GM21576 (cell line): ENCODE data around the gene BBIP1.

Experiments
- ATAC-seq: cut with Tn5 transposase; IDR thresholded peaks from one replicate; pipeline ENCODE4 v1.9.1; 2021; ENCODE audit warnings: mild to moderate bottlenecking, moderate library complexity; ENCODE audit not compliant: unreplicated experiment

BBIP1 gene

GRCh38 chr10:110885932-110886674 lies 32.9 kb downstream of the BBIP1 start:
- ATAC-seq = no peak

DNA sequence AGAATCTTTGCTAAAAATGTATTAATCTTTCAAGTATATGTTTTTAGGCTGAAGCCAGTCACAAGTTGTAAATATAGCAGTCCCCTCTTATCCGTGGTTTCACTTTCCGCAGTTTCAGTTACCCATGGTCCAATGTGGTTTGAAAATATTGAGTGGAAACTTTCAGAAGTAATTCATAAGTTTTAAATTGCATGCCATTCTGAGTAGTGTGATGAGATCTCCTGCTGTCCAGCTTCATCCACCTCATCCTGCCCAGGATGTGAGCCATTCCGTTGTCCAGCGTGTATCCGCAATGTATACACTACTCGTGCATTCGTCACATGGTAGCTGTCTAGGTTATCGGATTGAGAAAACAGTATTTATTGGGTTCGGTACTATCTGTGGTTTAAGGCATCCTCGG lies 35.1 kb downstream of the BBIP1 start:
- ATAC-seq = no peak

GRCh38 chr10:110881905-110882304 lies 37.1 kb downstream of the BBIP1 start:
- ATAC-seq = no peak

DNA sequence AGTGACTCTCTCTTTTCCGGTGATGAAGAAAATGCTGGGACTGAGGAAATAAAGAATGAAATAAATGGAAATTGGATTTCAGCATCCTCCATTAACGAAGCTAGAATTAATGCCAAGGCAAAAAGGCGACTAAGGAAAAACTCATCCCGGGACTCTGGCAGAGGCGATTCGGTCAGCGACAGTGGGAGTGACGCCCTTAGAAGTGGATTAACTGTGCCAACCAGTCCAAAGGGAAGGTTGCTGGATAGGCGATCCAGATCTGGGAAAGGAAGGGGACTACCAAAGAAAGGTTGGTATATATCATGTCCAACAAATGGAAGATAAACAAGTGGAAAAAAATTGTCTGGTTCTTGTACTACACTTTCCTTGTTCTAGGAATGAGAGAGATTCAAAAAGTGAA lies 37.7 kb downstream of the BBIP1 start:
- no peak for ATAC-seq

DNA sequence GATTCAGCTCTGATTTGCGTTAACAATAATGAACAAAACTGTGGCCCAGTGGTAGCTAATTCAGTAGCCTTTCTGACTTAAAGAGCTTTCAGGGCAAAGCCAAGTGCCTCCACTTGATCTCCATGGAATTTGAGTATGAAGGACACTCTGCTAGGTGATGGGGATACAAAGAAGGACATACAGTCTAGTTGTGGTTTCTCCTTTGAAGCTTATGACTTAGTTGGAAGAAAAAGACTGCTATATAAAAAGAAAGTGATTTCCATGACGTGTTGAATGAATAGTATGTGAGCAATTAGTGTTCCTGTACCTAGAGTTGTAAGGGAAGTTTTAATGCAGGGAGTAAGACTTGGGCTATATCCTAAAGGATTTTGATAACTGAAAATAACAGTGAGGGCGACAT lies 39.0 kb downstream of the BBIP1 start:
- ATAC-seq = no peak

DNA sequence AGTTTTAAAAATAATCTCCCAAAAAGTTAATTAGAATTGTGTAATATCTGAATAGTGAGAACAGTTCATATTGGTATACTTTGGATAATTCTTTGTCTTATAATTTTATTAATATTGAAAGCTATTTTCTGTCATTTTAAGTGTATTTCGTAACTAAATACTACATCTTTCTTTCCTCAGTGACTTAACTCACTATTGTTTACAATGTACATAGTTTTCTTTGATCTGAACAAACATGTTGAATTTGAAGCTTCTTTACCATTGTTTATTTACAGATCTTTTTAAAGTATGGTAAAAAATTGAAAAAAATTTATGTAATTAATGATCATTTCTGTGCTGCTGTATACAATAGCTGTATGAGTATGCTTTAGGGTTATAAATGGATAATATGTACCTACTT lies 42.2 kb downstream of the BBIP1 start:
- ATAC-seq = no peak

DNA sequence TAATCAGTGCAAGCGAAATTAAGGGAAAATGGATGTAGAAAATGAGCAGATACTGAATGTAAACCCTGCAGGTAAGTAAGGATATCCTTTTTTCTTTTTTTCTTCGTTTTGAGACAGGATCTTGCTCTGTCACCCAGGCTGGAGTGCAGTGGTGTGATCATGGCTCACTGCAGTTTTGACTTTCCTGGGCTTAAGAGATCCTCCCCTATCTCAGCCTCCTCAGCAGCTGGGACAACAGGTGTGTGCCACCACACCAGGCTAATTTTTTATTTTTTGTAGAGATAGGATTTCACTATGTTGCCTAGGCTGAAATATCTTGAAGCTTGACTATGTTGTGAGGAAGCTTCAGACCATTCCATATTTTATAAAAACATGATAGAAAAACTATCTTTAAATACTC lies 43.0 kb downstream of the BBIP1 start:
- no peak for ATAC-seq

GRCh38 chr10:110873951-110874350 lies 45.0 kb downstream of the BBIP1 start:
- ATAC-seq = no peak

DNA sequence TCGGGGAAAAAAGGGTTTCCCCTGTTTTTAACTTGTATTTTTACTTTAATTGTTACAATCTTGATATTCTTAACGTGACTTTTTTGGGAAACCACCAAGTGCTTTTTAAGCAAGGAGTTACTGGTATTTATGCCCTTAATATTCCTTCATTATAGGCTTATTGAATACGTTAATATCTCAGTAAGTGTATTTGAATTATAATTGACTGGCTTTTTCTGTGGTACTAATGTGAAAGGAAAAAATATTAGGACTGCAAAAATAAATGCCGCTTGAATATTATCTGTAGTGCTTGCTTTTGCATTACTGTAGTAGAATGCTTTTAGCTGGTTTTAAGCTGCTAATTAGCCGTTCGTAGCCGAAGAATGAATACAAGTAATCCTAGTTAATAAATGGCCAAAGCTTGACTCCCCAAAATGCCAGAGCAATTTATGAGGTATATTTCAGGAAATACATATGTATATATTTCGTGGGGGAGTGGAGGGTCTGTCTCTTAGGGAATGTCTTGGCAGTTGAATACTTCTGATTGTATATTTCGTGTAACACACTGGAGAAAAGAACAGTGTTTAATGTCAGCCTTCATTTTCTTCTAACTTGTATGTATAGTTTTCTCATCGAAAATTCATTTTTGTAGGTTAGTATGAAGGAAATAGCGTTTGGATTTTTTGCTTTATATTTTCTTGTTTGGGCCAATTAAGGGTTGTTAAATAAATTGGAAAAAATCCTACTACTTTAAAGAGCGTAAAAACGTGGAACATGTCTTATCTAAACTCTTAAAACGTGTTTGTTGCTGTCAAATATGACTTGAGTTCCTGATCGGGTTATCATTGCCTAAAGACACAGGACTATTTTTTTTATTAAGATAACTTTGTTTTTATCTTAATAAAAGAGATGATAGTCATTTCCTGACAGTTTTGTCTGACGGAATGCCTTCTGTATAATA lies 45.7 kb downstream of the BBIP1 start:
- no peak for ATAC-seq

GRCh38 chr10:110872145-110872983 lies 46.6 kb downstream of the BBIP1 start:
- ATAC-seq = peak; percentile 34

GRCh38 chr10:110871298-110872084 lies 47.5 kb downstream of the BBIP1 start, which contains the start of gene PDCD4:
PDCD4 (plus strand) TSS chr10:110871928; CDS start chr10:110876028, 4,100 bp downstream.
- ATAC-seq = peak; percentile 67

DNA sequence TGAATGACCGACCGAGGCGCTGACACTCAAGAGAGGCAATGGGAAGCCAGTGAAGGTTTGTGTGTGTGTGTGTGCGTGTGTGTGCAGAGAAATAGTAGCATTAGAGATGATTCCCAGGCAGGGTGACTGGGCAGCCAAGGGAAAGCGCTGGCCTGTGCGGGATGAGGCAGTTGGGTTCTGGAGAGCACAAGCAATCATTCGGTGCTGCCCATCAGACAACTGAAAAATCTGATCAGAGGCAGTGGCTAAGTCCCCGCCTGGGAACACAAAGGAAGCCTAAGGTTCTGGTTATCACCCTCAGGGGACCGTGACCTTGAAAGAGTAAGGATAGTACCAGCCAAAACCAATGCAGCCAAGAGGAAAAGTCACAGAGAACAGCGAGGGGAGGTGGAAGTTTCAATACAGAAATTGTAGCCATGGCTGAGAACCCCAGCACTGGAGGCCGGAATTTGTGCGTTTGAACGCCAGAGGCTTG lies 48.1 kb downstream of the BBIP1 start:
- no peak for ATAC-seq

GRCh38 chr10:110868981-110869380 lies 50.0 kb downstream of the BBIP1 start:
- ATAC-seq = peak; percentile 12

DNA sequence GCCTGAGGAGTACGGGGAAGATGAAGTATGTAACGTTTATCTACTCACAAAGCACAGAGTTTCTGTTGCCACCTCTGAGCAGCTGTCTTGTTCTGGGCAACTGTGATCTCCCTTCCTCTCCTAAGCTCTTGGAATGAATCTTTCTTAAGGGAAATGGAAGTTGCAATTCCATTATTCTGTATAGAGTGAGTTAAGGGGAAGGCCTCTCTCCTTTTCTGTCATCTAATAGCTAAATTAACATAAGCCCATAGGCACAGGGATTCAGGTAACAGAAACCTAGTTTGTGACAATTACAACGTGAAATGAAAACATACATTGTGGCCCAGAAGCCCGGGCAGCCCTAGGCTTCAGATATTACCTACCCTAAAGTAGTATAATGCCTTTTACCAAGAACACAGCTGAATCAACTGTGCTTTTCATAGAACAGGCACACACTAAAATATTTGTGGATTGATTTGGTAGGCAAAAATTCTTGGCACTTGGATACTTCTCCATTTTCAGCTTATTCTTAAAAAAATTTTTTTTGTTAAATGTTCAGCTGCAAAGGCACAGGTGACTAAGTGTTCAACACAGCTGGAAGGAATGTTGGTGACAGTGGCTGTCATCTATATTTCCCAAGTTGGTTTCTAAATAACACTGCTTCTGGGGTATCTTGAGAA lies 51.0 kb downstream of the BBIP1 start:
- no peak for ATAC-seq

GRCh38 chr10:110867011-110867806 lies 51.8 kb downstream of the BBIP1 start:
- peak; percentile 31 for ATAC-seq

- peak; percentile 19 for ATAC-seq
These were observed 53.0 kb downstream of the BBIP1 start for GRCh38 chr10:110865809-110866482.

GRCh38 chr10:110865186-110865808 lies 53.7 kb downstream of the BBIP1 start:
- ATAC-seq = no peak

GRCh38 chr10:110864662-110865140 lies 54.3 kb downstream of the BBIP1 start:
- peak; percentile 53 for ATAC-seq
